ENCODE results near the gene SLC26A1. TPM values are rescaled to one million over a fixed set of nuclear protein-coding genes. Genes with fewer than 3 reads are reported as not detected.

Gene SLC26A1
- total RNA-seq, 4 donors from 2014 or later, result 0.16 TPM; not detected in 3

DNA sequence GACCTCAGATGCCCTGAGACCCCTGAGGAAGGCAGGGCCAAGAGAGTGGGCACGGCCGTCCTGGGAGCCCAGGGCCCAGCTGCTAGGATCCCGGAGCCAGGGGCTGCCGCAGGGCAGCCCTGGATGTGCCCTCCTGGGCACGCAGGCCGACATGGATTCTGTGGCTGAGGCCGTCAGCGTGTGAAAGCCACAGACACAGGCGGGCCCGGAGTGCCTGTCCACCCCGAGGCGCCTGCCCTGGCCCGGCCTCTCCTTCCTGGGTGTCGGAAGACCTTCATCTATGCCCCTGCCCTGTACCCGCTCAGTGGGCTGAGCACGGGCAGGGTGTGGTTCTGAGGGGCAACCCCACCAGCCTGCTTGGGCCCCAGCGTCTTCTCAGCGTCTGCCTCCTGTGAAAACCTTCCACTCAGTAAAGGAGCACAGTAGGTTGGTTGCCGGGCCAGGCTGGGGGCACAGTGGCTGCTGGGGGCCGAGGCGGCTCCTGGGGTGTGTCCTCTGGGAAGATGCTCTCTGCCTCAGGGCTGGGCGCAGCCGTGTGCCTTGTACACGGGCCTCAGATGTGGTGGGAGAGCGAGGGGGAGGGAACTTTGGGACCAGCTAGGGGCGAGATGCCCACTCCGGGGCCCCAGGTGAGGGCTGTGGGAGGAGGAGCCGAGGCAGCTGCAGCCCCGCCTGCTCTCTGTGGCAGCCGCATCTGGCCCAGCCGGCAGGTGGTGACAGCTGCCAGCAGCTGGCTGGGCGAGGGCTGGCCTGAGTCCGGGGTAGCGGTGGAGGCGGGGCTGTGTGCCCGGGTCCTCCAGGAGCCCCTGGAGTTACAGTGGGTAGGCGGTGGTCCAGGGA lies 39.0 kb upstream of the SLC26A1 start:
- H3K36me3 ChIP-seq, result no peaks in the 10 kb centered on the region
- no peak for ATAC-seq
- DNase-seq, result no peak
- H3K9me3 ChIP-seq, result no peaks in the 10 kb centered on the region
- in situ Hi-C loops (cut with MboI; ENCODE audit: low sequenced_read_pairs in 4 of 4) (no loop called here), intact Hi-C loops (cut with DNase I; ENCODE audit: low total_unique reads) (no loop called here)
- H3K4me3 ChIP-seq, result no peak overlapping the region
- TF ChIP-seq, protein P1, sequence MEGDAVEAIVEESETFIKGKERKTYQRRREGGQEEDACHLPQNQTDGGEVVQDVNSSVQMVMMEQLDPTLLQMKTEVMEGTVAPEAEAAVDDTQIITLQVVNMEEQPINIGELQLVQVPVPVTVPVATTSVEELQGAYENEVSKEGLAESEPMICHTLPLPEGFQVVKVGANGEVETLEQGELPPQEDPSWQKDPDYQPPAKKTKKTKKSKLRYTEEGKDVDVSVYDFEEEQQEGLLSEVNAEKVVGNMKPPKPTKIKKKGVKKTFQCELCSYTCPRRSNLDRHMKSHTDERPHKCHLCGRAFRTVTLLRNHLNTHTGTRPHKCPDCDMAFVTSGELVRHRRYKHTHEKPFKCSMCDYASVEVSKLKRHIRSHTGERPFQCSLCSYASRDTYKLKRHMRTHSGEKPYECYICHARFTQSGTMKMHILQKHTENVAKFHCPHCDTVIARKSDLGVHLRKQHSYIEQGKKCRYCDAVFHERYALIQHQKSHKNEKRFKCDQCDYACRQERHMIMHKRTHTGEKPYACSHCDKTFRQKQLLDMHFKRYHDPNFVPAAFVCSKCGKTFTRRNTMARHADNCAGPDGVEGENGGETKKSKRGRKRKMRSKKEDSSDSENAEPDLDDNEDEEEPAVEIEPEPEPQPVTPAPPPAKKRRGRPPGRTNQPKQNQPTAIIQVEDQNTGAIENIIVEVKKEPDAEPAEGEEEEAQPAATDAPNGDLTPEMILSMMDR (IDR thresholded peaks at IDR 0.05 in 4 of 5, conservative IDR thresholded peaks at IDR 0.05 in 1 of 5), result no peak
- no peak for TF ChIP-seq POLR2A (IDR thresholded peaks at IDR 0.05)
- no peak overlapping the region for H3K27ac ChIP-seq
- H3K4me1 ChIP-seq, result peaks cover 0 to 11% of the 10 kb centered on the region in 2 donors
- H3K27me3 ChIP-seq, result peaks cover 39 to 79% (median 53%) of the 10 kb centered on the region in 3 donors

DNA sequence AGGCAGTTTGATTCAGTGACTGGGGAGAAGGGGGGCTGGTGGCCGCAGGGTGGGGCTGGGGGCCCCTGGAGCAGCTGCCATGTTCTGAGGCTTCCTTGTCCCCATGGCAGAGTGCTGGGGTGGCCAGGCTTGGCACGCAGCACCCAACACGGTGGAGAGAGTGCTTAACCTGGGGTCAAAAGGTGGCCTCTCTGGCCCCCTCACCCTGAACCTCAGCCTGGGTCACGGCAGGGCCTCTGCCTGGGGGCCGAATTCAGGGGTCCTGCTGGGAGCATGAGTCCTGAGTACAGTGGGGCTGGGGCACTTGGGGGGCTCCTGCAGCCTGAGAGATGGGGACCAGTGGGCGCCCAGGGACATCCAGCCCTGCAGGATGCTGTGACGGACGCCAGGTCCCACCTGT lies 38.1 kb upstream of the SLC26A1 start:
- H3K4me1 ChIP-seq, result peaks cover 0 to 11% of the 10 kb centered on the region in 2 donors
- TF ChIP-seq, protein P1 (IDR thresholded peaks at IDR 0.05 in 4 of 5, conservative IDR thresholded peaks at IDR 0.05 in 1 of 5), result no peak
- no peak for TF ChIP-seq POLR2A (IDR thresholded peaks at IDR 0.05)
- no peaks in the 10 kb centered on the region for H3K9me3 ChIP-seq
- H3K4me3 ChIP-seq, result no peak overlapping the region
- peaks cover 39 to 71% (median 53%) of the 10 kb centered on the region in 3 donors for H3K27me3 ChIP-seq
- no peaks in the 10 kb centered on the region for H3K36me3 ChIP-seq
- in situ Hi-C loops (cut with MboI; ENCODE audit: low sequenced_read_pairs in 4 of 4) (no loop called here), intact Hi-C loops (cut with DNase I; ENCODE audit: low total_unique reads) (no loop called here)
- DNase-seq (no peak), ATAC-seq (no peak)
- no peak overlapping the region for H3K27ac ChIP-seq

DNA sequence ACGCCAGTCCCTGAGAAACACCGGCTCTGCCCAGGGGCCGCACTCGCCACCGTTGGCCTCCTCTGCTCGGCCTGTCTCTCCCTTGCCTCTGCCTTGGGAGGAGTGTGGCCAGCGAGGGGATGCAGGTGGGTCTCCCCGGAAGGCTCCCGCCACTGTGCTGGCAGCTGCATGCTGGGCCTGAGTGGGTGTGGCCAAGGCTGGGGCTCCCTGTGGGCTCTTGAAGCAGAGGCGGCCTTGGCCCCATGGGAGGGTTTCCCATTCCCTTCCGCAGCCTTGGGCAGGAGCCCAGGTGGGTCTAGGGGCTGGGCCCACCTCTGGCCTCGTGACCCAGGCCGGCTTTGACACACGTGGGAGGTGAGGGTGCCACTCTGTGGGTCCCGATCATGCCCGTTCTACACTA lies 37.4 kb upstream of the SLC26A1 start:
- TF ChIP-seq, protein P1 (IDR thresholded peaks at IDR 0.05 in 4 of 5, conservative IDR thresholded peaks at IDR 0.05 in 1 of 5), result no peak
- Histone ChIP-seq H3K9me3 (no peaks in the 10 kb centered on the region), H3K27ac (no peak overlapping the region), H3K4me1 (peaks cover 0 to 11% of the 10 kb centered on the region in 2 donors), H3K27me3 (peaks cover 38 to 64% (median 47%) of the 10 kb centered on the region in 3 donors), H3K36me3 (peaks cover 0 to 5% of the 10 kb centered on the region in 2 donors), H3K4me3 (no peak overlapping the region)
- intact Hi-C loops (cut with DNase I; ENCODE audit: low total_unique reads), result no loop called here
- DNase-seq (no peak), ATAC-seq (no peak)
- in situ Hi-C loops (cut with MboI; ENCODE audit: low sequenced_read_pairs in 4 of 4), result no loop called here

DNA sequence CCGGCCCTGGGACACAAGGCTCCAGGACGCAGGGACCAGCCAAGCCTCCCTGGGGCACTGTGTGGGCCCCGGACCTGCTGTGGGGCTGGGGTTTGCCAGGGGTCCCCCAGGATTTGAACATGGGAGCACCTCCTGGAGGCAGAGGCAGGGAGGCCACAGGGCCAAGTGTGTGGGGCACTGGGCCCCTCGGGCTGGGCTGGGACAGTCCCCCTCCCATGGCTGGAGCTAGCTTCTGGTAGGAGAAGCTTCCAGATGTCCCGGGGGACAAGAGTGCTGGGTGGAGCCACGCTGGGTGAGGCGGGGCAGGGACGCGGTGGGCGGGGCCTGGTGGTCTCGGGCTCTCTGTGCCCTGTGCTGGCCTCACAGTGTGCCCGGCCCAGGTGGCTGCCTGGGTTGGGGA lies 36.8 kb upstream of the SLC26A1 start:
- DNase-seq, result no peak
- intact Hi-C loops (cut with DNase I; ENCODE audit: low total_unique reads), result no loop called here
- Histone ChIP-seq H3K4me3 (no peak overlapping the region), H3K36me3 (peaks cover 0 to 9% of the 10 kb centered on the region in 2 donors), H3K4me1 (peaks cover 0 to 11% of the 10 kb centered on the region in 2 donors), H3K9me3 (no peaks in the 10 kb centered on the region), H3K27ac (no peak overlapping the region), H3K27me3 (peaks cover 36 to 59% (median 43%) of the 10 kb centered on the region in 3 donors)
- no peak for ATAC-seq
- in situ Hi-C loops (cut with MboI; ENCODE audit: low sequenced_read_pairs in 4 of 4), result no loop called here
- TF ChIP-seq, protein P1 (IDR thresholded peaks at IDR 0.05 in 4 of 5, conservative IDR thresholded peaks at IDR 0.05 in 1 of 5), result no peak
- TF ChIP-seq POLR2A (IDR thresholded peaks at IDR 0.05), result no peak

Measured in gastrocnemius medialis (tissue), 4 donors.